RWPE1 (cell line): ENCODE results near the gene DCX.

Experiments
- CTCF ChIA-PET: fragments of 350-600 bp; sonication (Branson Sonifier 250); formaldehyde crosslinking; extraction: SDS; loops from one replicate; lab custom pipeline; 2021; lab: Yijun Ruan, JAX
- POLR2A ChIA-PET: fragments of 400-600 bp; formaldehyde crosslinking; extraction: SDS; loops from one replicate; lab custom pipeline; 2020; ENCODE audit warnings: antibody characterized with exemption; ENCODE audit not compliant: low non-redundant PET; lab: Yijun Ruan, JAX
- DNase-seq: peaks from one replicate; pipeline ENCODE4 v3.0.0; 2012; ENCODE audit warnings: low spot score
- H3K27ac ChIP-seq: fragments of 450-650 bp; 2 replicates; pipeline ENCODE4 v1.5.1; 2017
- TF ChIP-seq, protein P1 (sequence below): fragments of 450-650 bp; conservative IDR thresholded peaks from 2 replicates; pipeline ENCODE4 v1.5.1; 2017; ENCODE audit warnings: low read depth, mild to moderate bottlenecking

Gene DCX

DNA sequence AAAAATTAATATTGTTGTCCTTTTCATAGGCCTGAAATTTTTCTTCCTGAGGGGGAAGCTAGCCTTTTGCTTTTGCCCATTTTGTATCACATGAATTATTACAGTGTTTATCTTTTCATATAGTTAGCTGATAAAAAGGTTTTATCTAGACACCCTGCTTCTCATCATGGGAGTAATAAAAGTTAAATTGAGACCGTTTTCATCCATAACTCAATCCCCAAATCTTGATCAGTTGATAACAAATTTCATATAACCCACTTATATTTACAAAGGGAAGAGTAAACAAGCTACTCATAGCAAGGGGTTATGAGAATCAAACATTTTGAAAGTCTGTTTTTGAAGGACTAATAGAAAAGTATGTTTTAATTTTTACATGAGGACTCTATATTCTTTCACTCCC, 23.5 kb upstream of the DCX start:
- CTCF ChIA-PET, result interaction anchor here (0.9 kb wide), 1 partner anchor 10 kb away, joined by 4 read pairs; no protein-coding TSS in a partner anchor

DNA sequence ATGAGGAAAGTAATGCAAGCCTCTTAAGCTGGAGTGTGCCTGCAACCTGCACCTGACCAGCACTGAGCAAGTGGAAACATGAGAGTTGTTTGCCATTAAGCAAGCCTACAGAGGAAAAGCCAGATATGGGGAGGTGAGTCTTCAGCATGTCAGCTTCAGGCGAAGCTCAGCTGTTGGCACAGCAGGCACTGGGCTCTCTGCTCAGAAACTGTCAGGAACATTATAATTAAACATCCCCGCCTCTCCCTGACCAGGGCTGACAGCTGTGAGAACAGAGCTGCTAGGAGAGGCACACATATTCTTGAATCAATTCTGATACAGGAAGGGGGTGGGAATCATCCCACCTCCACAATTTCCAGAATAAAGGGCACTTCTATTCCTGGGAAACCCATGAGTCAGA, 19.0 kb upstream of the DCX start:
- no peak overlapping the region for H3K27ac ChIP-seq
- ChIA-PET POLR2A (no interaction called here), CTCF (no interaction called here)
- TF ChIP-seq, protein P1, sequence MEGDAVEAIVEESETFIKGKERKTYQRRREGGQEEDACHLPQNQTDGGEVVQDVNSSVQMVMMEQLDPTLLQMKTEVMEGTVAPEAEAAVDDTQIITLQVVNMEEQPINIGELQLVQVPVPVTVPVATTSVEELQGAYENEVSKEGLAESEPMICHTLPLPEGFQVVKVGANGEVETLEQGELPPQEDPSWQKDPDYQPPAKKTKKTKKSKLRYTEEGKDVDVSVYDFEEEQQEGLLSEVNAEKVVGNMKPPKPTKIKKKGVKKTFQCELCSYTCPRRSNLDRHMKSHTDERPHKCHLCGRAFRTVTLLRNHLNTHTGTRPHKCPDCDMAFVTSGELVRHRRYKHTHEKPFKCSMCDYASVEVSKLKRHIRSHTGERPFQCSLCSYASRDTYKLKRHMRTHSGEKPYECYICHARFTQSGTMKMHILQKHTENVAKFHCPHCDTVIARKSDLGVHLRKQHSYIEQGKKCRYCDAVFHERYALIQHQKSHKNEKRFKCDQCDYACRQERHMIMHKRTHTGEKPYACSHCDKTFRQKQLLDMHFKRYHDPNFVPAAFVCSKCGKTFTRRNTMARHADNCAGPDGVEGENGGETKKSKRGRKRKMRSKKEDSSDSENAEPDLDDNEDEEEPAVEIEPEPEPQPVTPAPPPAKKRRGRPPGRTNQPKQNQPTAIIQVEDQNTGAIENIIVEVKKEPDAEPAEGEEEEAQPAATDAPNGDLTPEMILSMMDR, result no peak
- DNase-seq, result no peak

More for the DNA sequence above, 23.5 kb upstream of the DCX start:
- no peak overlapping the region for H3K27ac ChIP-seq
- TF ChIP-seq, protein P1, result no peak
- POLR2A ChIA-PET, result no interaction called here
- no peak for DNase-seq

DNA sequence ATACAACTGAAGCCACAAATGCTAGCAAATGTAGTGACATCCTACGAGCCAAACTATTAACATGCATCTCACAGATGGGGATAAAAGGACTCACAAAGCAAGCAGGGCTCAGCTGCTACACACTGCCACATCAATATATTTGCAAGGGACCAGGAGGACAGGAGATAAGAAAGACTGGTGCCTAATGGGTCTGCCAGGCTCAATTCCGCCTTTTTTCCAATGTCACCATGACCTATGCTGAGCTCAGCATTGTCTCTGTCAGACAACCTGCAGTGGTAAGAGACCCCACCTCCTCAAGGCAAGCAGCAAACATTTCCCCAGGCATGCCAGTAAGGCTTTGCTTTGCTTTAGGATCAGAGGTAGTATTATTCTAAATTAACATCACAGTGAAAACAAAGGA, 435 bp downstream of the DCX start:
- ChIA-PET POLR2A (no interaction called here), CTCF (no interaction called here)
- no peak overlapping the region for H3K27ac ChIP-seq
- TF ChIP-seq, protein P1, result no peak
- no peak for DNase-seq

DNA sequence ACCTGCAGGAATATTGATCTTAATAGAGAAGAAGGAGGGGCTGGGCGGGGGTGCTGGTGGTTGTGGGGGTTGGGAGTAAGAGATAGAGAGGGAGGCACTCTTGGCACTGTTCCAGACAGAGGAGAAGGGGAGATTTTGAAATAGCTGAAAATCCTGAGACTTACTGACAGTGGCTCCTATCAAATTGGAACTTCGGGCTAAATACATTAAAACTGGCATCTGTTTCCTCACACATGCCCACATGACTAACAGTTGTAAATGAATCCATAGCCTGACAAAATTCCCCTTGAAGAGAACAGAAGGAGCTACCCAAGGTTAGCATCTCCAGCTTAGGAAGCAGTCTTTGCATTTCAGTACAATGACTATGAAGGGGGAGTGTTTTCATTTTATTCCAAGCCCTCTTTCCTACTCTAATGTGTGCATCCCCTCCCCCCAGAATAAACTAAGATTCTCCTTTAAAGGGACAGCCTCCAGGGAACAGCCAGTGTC, 1.4 kb downstream of the DCX start:
- CTCF ChIA-PET, result interaction anchor here (0.7 kb wide), 1 partner anchor 557 kb away, joined by 3 read pairs; no protein-coding TSS in a partner anchor
- POLR2A ChIA-PET, result no interaction called here
- H3K27ac ChIP-seq, result no peak overlapping the region
- no peak for DNase-seq
- TF ChIP-seq, protein P1, result no peak

DNA sequence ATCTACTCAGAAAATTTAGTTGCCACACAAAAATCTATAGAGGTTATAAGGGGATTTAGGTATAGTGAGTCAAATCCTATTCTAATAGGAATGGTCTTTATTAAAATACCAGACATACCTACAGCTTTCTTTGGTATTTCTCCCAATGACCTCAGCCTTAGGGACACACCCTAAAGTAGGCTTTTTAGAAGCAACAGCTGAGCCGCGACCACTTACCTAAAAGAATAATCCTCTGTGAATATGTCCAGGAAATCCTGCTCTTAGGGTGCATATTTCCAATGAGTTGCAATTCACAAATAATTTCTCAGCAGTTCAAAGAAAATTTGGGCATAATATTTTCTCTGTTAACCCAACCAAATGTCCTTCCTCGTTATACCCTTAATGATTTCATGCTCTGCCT, 2.7 kb downstream of the DCX start:
- DNase-seq, result no peak
- no peak overlapping the region for H3K27ac ChIP-seq
- TF ChIP-seq, protein P1, result no peak
- CTCF ChIA-PET, result interaction anchor here (0.8 kb wide), 1 partner anchor 586 kb away, joined by 4 read pairs; no protein-coding TSS in a partner anchor
- POLR2A ChIA-PET, result no interaction called here

DNA sequence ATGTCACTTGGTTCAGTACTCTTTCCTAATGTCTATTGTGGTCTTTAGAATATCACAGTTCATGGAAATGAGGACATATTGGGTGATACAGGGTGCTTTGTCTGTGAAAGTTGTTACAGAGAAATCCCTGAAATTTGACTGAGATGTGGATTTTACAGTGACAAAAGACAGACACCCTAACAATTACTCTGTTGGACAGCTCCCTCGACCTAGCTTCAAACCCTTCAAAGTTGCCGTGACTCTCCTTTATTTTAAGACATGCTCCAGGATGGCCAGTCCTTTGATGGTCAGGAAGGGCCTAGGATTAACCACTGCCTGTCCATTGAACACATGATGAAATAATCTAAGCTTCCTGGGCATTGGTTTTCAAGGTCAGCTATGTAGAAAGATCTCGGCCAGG, 4.0 kb downstream of the DCX start:
- H3K27ac ChIP-seq, result no peak overlapping the region
- CTCF ChIA-PET, result no interaction called here

More for the DNA sequence above, 4.0 kb downstream of the DCX start:
- POLR2A ChIA-PET, result no interaction called here
- no peak for DNase-seq
- TF ChIP-seq, protein P1, result no peak
